ENCODE data around the gene ASPN.

DNA sequence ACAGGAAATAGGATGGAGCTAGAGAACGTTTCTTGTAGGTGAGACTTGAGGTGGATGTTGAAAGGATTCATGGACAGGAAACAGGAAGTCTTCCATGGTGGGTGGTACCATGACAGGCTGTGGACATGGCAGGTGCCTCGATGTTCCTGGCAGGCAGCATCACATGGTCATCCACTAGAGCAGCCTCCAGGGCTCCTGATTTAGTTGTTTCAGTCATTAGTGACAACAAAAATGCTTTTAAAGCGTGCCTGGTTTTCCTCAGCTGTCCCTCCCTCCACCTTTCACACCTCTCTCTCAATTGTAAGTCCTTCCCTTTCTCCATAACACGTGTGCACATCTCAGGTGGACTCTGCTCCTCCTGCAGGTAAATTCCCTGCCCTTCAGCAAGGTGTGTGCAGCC, 25.2 kb upstream of the ASPN start:
- TF ChIP-seq GATA2 (IDR thresholded peaks at IDR 0.05; ENCODE audit: low read depth, low read length) = no peak
- no peak for TF ChIP-seq GATA3 (IDR thresholded peaks at IDR 0.05; ENCODE audit: low read depth, low read length)

Measured in SH-SY5Y (cell line).